GM12872 (cell line): ENCODE results near the gene TNNT2.

Source experiments
- TF ChIP-seq, protein P1 (sequence below): IDR thresholded peaks from 3 replicates; pipeline ENCODE4 v1.5.1; 2011; ENCODE audit warnings: low read depth, mild to moderate bottlenecking, low read length, moderate library complexity; ENCODE audit not compliant: insufficient read depth

TNNT2 gene

DNA sequence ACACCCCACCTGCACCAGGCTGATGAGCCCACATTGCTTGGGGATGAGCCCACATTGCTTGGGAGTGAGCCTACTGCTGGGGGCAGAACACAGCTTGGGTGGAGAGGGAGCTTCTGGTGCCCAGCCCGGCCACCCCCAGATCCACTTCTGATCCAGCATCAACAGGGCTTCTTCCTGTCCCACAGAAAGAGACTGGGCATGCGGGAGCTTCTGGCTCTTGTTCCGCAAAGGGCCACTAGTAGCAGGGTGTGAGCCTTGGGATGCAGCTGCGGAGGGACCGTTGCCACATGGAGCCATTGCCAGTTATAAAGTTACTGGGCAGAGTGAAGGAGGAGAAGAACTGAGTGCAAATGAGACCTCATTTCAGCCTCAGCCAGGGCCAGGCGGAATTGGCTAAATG, 57.8 kb downstream of the TNNT2 start:
- TF ChIP-seq, protein P1, sequence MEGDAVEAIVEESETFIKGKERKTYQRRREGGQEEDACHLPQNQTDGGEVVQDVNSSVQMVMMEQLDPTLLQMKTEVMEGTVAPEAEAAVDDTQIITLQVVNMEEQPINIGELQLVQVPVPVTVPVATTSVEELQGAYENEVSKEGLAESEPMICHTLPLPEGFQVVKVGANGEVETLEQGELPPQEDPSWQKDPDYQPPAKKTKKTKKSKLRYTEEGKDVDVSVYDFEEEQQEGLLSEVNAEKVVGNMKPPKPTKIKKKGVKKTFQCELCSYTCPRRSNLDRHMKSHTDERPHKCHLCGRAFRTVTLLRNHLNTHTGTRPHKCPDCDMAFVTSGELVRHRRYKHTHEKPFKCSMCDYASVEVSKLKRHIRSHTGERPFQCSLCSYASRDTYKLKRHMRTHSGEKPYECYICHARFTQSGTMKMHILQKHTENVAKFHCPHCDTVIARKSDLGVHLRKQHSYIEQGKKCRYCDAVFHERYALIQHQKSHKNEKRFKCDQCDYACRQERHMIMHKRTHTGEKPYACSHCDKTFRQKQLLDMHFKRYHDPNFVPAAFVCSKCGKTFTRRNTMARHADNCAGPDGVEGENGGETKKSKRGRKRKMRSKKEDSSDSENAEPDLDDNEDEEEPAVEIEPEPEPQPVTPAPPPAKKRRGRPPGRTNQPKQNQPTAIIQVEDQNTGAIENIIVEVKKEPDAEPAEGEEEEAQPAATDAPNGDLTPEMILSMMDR = no peak

DNA sequence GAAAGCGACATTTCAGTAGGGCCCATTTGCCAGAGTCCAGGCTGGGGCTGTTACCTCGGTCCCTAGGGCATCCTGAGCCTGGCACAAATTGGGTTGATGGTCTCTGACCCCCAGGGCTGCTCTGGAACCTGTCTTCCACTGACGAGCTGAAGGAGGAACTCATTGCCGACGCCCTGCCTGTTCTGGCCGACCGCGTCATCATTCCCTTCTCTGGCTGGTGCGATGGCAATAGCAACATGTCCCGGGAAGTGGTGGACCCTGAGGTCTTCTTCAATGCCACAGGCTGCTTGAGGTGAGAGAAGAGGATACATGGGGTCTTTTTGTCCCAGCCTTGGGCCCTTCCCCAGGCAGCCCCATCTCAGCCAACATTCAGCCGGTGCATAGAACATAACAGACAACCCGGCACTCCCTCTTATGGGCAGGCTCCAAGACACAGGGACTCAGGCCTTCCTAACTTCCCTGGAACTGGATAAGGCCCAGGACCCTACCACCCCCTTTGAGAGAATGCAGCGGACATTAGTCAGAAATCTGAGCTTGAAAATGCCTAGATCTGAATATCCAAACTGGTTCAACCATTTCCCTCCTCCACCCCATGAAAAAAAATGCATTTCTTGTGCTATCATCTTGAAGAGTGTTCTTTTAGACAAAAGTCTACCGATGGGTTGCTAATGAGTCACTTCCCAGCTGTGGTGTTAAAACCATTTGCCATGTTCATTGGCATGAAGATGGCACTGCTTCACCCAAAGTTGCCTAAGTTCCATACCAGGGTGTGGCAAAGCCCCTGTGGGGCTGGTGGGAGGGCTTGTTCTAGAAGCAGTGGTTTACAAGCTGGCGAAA, 58.8 kb downstream of the TNNT2 start:
- TF ChIP-seq, protein P1 = no peak

- TF ChIP-seq, protein P1 = no peak
Observed at GRCh38 chr1:201317551-201317950, 59.9 kb downstream of the TNNT2 start.

DNA sequence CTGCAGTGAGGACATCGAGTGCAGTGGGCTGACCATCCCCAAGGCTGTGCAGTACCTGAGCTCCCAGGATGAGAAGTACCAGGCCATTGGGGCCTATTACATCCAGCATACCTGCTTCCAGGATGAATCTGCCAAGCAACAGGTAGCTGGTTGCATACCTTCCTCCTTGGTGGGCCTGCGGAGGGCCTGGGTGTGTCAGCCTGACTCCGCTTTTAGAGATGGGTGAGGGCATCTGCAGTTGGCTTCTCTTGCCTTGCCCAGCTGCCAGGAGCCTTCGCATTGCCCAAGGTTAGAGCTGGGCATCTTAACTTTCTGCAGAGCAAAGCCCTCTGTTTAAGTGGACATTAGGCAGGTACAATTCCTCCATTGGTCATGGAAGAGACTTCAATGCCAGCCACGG, 60.9 kb downstream of the TNNT2 start:
- TF ChIP-seq, protein P1 = no peak

GRCh38 chr1:201313086-201313485, 64.4 kb downstream of the TNNT2 start:
- TF ChIP-seq, protein P1 = no peak

- TF ChIP-seq, protein P1 = no peak
Observed at GRCh38 chr1:201312298-201312697, 65.2 kb downstream of the TNNT2 start.

DNA sequence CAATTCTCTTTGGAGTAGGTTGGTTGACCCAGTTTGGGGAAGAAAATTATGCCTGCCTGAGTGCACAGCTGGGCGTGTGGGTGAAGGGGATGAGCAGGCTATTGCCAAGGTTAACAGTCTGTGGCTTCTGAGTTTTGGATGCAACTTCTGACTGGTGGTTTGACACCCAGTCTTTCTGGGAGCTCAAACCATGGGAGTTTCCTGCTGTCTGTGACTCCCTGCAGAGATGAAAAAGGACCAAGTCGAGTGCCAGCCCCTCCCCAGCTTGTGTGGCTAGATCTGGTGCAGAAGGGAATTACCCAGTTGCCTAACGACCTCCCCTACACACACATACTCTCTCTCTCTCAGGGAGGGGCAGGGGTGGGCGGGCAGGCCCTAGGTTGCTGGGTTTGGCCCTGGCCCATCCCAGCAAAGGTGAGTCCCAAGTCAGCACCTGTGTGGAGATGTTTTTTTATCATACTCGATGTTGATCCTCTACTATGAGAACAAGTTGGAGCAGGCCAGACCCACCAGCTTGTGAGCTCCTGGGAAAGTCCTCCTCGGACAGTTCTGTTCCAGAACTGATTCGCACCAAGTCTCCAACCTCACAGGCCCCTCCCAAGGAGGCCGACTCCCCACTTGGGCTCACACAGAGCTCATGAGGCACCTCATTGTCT, 66.0 kb downstream of the TNNT2 start:
- TF ChIP-seq, protein P1 = no peak
